B cell (primary cell): Measurements from ENCODE around the gene GSDME.

Source experiments
- EZH2 ChIP-seq: IDR thresholded peaks from 2 replicates; pipeline ENCODE4 v1.6.1; 2012; ENCODE audit warnings: borderline replicate concordance, low read depth, mild to moderate bottlenecking, moderate library complexity, low read length; ENCODE audit not compliant: insufficient read depth, poor library complexity, severe bottlenecking
- TF ChIP-seq, protein P1 (sequence below): fragments of 200-600 bp; IDR thresholded peaks from one replicate; pipeline ENCODE4 v1.8.0; 2022; ENCODE audit warnings: antibody characterized with exemption, mild to moderate bottlenecking

DNA sequence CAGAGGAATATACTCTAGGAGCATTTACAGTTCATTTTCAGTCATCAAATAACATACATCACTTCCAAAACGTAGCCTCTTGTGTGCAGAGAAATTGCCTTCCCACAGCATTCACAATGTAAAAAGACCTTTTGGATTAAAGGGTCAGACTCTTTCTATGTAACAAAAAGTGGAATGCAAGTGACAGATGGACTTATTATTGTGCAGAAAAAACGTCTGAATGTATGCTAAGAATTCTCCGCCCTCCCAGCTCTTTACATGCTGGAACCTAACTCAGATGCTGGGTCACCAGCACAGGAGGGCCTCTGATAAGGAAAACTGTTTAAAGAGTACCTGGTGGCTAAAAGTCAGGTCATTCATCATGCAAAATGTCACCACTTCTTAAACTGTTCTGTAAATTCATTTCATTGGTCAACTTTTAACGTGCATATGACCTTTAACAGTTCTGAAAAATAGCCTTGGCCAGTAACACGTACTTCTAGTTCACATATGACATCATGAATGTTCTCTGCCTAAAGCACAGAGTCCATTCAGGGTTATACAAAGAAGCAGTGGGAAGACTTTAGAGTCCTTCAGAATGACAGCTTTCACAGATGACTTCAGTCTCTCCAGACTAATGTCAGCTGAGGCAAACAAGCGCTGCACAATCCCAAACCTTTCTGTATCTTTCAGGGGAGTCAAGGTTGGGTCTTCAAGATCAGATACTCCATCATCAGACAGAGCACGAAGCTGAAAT, 58.6 kb downstream of the GSDME start:
- no peak for TF ChIP-seq EZH2
- TF ChIP-seq, protein P1, sequence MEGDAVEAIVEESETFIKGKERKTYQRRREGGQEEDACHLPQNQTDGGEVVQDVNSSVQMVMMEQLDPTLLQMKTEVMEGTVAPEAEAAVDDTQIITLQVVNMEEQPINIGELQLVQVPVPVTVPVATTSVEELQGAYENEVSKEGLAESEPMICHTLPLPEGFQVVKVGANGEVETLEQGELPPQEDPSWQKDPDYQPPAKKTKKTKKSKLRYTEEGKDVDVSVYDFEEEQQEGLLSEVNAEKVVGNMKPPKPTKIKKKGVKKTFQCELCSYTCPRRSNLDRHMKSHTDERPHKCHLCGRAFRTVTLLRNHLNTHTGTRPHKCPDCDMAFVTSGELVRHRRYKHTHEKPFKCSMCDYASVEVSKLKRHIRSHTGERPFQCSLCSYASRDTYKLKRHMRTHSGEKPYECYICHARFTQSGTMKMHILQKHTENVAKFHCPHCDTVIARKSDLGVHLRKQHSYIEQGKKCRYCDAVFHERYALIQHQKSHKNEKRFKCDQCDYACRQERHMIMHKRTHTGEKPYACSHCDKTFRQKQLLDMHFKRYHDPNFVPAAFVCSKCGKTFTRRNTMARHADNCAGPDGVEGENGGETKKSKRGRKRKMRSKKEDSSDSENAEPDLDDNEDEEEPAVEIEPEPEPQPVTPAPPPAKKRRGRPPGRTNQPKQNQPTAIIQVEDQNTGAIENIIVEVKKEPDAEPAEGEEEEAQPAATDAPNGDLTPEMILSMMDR = no peak
